Measurements from ENCODE around the gene SMIM45.

The SMIM45 gene

GRCh38 chr22:41940832-41941765, 10.9 kb upstream of the SMIM45 start (continued):
- no peak for TF ChIP-seq ZNF571 (tag by site-specific recombination; IDR thresholded peaks at IDR 0.05)
- TF ChIP-seq ZNF211 (tag by site-specific recombination; IDR thresholded peaks at IDR 0.05; ENCODE audit: low read depth) = no peak
- TF ChIP-seq ZBTB1 (tag by site-specific recombination; IDR thresholded peaks at IDR 0.05) = no peak
- no peak for TF ChIP-seq ZNF350 (tag by site-specific recombination; IDR thresholded peaks at IDR 0.05)
- no peak for TF ChIP-seq OVOL3 (tag by site-specific recombination; IDR thresholded peaks at IDR 0.05)
- TF ChIP-seq ZNF488 (tag by site-specific recombination; IDR thresholded peaks at IDR 0.05) = no peak
- TF ChIP-seq ZNF24 (tag by site-specific recombination; IDR thresholded peaks at IDR 0.05) = no peak
- TF ChIP-seq ZSCAN16 (tag by site-specific recombination; IDR thresholded peaks at IDR 0.05) = no peak
- no peak for TF ChIP-seq ZNF544 (tag by site-specific recombination; IDR thresholded peaks at IDR 0.05)
- no peak for TF ChIP-seq ZNF610 (tag by site-specific recombination; IDR thresholded peaks at IDR 0.05; ENCODE audit: borderline replicate concordance)
- no peak for TF ChIP-seq SCRT1 (tag by site-specific recombination; IDR thresholded peaks at IDR 0.05; ENCODE audit: borderline replicate concordance)
- TF ChIP-seq ZNF621 (tag by site-specific recombination; IDR thresholded peaks at IDR 0.05) = no peak
- TF ChIP-seq, protein P1, sequence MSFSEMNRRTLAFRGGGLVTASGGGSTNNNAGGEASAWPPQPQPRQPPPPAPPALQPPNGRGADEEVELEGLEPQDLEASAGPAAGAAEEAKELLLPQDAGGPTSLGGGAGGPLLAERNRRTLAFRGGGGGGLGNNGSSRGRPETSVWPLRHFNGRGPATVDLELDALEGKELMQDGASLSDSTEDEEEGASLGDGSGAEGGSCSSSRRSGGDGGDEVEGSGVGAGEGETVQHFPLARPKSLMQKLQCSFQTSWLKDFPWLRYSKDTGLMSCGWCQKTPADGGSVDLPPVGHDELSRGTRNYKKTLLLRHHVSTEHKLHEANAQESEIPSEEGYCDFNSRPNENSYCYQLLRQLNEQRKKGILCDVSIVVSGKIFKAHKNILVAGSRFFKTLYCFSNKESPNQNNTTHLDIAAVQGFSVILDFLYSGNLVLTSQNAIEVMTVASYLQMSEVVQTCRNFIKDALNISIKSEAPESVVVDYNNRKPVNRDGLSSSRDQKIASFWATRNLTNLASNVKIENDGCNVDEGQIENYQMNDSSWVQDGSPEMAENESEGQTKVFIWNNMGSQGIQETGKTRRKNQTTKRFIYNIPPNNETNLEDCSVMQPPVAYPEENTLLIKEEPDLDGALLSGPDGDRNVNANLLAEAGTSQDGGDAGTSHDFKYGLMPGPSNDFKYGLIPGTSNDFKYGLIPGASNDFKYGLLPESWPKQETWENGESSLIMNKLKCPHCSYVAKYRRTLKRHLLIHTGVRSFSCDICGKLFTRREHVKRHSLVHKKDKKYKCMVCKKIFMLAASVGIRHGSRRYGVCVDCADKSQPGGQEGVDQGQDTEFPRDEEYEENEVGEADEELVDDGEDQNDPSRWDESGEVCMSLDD (tag by site-specific recombination; IDR thresholded peaks at IDR 0.05) = no peak
- TF ChIP-seq ZNF239 (tag by site-specific recombination; IDR thresholded peaks at IDR 0.05) = no peak
- TF ChIP-seq ZBTB7A (tag by site-specific recombination; IDR thresholded peaks at IDR 0.05; ENCODE audit: low read depth) = no peak
- peak; percentile 53 for TF ChIP-seq GLIS1 (tag by site-specific recombination; IDR thresholded peaks at IDR 0.05)
- no peak for TF ChIP-seq KLF16 (tag by site-specific recombination; IDR thresholded peaks at IDR 0.05)
- TF ChIP-seq ZSCAN18 (tag by site-specific recombination; IDR thresholded peaks at IDR 0.05) = no peak
- no peak for TF ChIP-seq ZNF274 (IDR thresholded peaks at IDR 0.05; ENCODE audit: low read length)
- TF ChIP-seq ZNF274 (tag by site-specific recombination; IDR thresholded peaks at IDR 0.05; ENCODE audit: borderline replicate concordance) = no peak
- no peak for TF ChIP-seq ZNF133 (tag by site-specific recombination; IDR thresholded peaks at IDR 0.05)
- TF ChIP-seq ZNF19 (tag by site-specific recombination; IDR thresholded peaks at IDR 0.05; ENCODE audit: low read depth) = no peak
- TF ChIP-seq ZNF423 (tag by site-specific recombination; IDR thresholded peaks at IDR 0.05) = no peak
- 0 out of 2 replicates have a peak, but pooled peaks have one; percentile 31 for TF ChIP-seq ZEB2 (tag by site-specific recombination; IDR thresholded peaks at IDR 0.05)
- no peak for TF ChIP-seq ZNF394 (tag by site-specific recombination; IDR thresholded peaks at IDR 0.05; ENCODE audit: borderline replicate concordance)
- TF ChIP-seq ZXDB (tag by site-specific recombination; IDR thresholded peaks at IDR 0.05) = no peak
- TF ChIP-seq, protein P2, sequence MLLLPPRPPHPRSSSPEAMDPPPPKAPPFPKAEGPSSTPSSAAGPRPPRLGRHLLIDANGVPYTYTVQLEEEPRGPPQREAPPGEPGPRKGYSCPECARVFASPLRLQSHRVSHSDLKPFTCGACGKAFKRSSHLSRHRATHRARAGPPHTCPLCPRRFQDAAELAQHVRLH (tag by site-specific recombination; IDR thresholded peaks at IDR 0.05) = no peak
- TF ChIP-seq ZFP3 (tag by site-specific recombination; IDR thresholded peaks at IDR 0.05; ENCODE audit: low read depth) = no peak
- TF ChIP-seq ZNF292 (tag by site-specific recombination; IDR thresholded peaks at IDR 0.05; ENCODE audit: borderline replicate concordance, low read depth) = no peak
- no peak for TF ChIP-seq ZNF677 (tag by site-specific recombination; IDR thresholded peaks at IDR 0.05)
- no peak for TF ChIP-seq ZNF112 (tag by site-specific recombination; IDR thresholded peaks at IDR 0.05)
- no peak for TF ChIP-seq ZNF776 (tag by site-specific recombination; IDR thresholded peaks at IDR 0.05; ENCODE audit: borderline replicate concordance)
- no peak for TF ChIP-seq GFI1B (tag by site-specific recombination; IDR thresholded peaks at IDR 0.05)
- TF ChIP-seq ZNF175 (tag by site-specific recombination; IDR thresholded peaks at IDR 0.05) = no peak
- peak; percentile 86 for TF ChIP-seq CTCF (tag by site-specific recombination; IDR thresholded peaks at IDR 0.05)
